ENCODE measurements around the gene ELL.
A peak's percentile ranks its signal among the peaks of the same experiment; 100 is the strongest.

ELL gene

GRCh38 chr19:18520848-18521691 is 800 bp downstream of the ELL start:
- Histone ChIP-seq H3K27me3 (ENCODE audit: insufficient read depth, insufficient read length) (no peaks in the 10 kb centered on the region), H3K4me3 (ENCODE audit: insufficient read length, low read depth) (peak overlapping the region; percentile 100), H3K9ac (ENCODE audit: insufficient read length, low read depth) (peak overlapping the region; percentile 100), H3K9me3 (ENCODE audit: insufficient read depth, low read length) (no peaks in the 10 kb centered on the region), H3K4me1 (ENCODE audit: insufficient read depth, insufficient read length) (peaks cover 17% of the 10 kb centered on the region), H3K36me3 (ENCODE audit: insufficient read depth, insufficient read length, low read length) (peaks cover 3% of the 10 kb centered on the region)
- no peak for DNase-seq (ENCODE audit: low read depth, low spot score)
- TF ChIP-seq ZNF274 (IDR thresholded peaks at IDR 0.05; ENCODE audit: low read depth, low read length), result no peak
- no peak for TF ChIP-seq YY1 (IDR thresholded peaks at IDR 0.05; ENCODE audit: insufficient read depth, insufficient read length)

GRCh38 chr19:18519962-18520847 is 1.7 kb downstream of the ELL start:
- peaks cover 3% of the 10 kb centered on the region for H3K36me3 ChIP-seq (ENCODE audit: insufficient read depth, insufficient read length, low read length)
- peak overlapping the region; percentile 100 for H3K4me3 ChIP-seq (ENCODE audit: insufficient read length, low read depth)
- H3K9me3 ChIP-seq (ENCODE audit: insufficient read depth, low read length), result no peaks in the 10 kb centered on the region
- TF ChIP-seq SUZ12 (IDR thresholded peaks at IDR 0.05; ENCODE audit: extremely low read depth, insufficient read depth, insufficient read length), result no peak
- TF ChIP-seq ZNF274 (IDR thresholded peaks at IDR 0.05; ENCODE audit: low read depth, low read length), result no peak
- no peak for TF ChIP-seq YY1 (IDR thresholded peaks at IDR 0.05; ENCODE audit: insufficient read depth, insufficient read length)
- peaks cover 25% of the 10 kb centered on the region for H3K4me1 ChIP-seq (ENCODE audit: insufficient read depth, insufficient read length)
- peak overlapping the region; percentile 100 for H3K9ac ChIP-seq (ENCODE audit: insufficient read length, low read depth)
- DNase-seq (ENCODE audit: low read depth, low spot score), result peak; percentile 47
- H3K27me3 ChIP-seq (ENCODE audit: insufficient read depth, insufficient read length), result no peaks in the 10 kb centered on the region

- Histone ChIP-seq H3K36me3 (ENCODE audit: insufficient read depth, insufficient read length, low read length) (peaks cover 9% of the 10 kb centered on the region), H3K4me1 (ENCODE audit: insufficient read depth, insufficient read length) (peaks cover 29% of the 10 kb centered on the region), H3K4me3 (ENCODE audit: insufficient read length, low read depth) (no peak overlapping the region), H3K9ac (ENCODE audit: insufficient read length, low read depth) (no peak overlapping the region), H3K9me3 (ENCODE audit: insufficient read depth, low read length) (no peaks in the 10 kb centered on the region), H3K27me3 (ENCODE audit: insufficient read depth, insufficient read length) (no peaks in the 10 kb centered on the region)
- DNase-seq (ENCODE audit: low read depth, low spot score), result no peak
- TF ChIP-seq YY1 (IDR thresholded peaks at IDR 0.05; ENCODE audit: insufficient read depth, insufficient read length) (no peak), ZNF274 (IDR thresholded peaks at IDR 0.05; ENCODE audit: low read depth, low read length) (no peak), SUZ12 (IDR thresholded peaks at IDR 0.05; ENCODE audit: extremely low read depth, insufficient read depth, insufficient read length) (no peak)
Measured at GRCh38 chr19:18518639-18519038, 3.2 kb downstream of the ELL start.

- no peak for DNase-seq (ENCODE audit: low read depth, low spot score)
- Histone ChIP-seq H3K4me1 (ENCODE audit: insufficient read depth, insufficient read length) (peaks cover 29% of the 10 kb centered on the region), H3K4me3 (ENCODE audit: insufficient read length, low read depth) (no peak overlapping the region), H3K9ac (ENCODE audit: insufficient read length, low read depth) (no peak overlapping the region), H3K36me3 (ENCODE audit: insufficient read depth, insufficient read length, low read length) (peaks cover 12% of the 10 kb centered on the region), H3K27me3 (ENCODE audit: insufficient read depth, insufficient read length) (no peaks in the 10 kb centered on the region), H3K9me3 (ENCODE audit: insufficient read depth, low read length) (no peaks in the 10 kb centered on the region)
- TF ChIP-seq YY1 (IDR thresholded peaks at IDR 0.05; ENCODE audit: insufficient read depth, insufficient read length) (no peak), ZNF274 (IDR thresholded peaks at IDR 0.05; ENCODE audit: low read depth, low read length) (no peak)
Measured at GRCh38 chr19:18517606-18518005, 4.3 kb downstream of the ELL start.

- H3K27me3 ChIP-seq (ENCODE audit: insufficient read depth, insufficient read length), result no peaks in the 10 kb centered on the region
- H3K9ac ChIP-seq (ENCODE audit: insufficient read length, low read depth), result no peak overlapping the region
- no peak for TF ChIP-seq ZNF274 (IDR thresholded peaks at IDR 0.05; ENCODE audit: low read depth, low read length)
- TF ChIP-seq YY1 (IDR thresholded peaks at IDR 0.05; ENCODE audit: insufficient read depth, insufficient read length), result no peak
- no peak for TF ChIP-seq SUZ12 (IDR thresholded peaks at IDR 0.05; ENCODE audit: extremely low read depth, insufficient read depth, insufficient read length)
- no peak for DNase-seq (ENCODE audit: low read depth, low spot score)
- H3K36me3 ChIP-seq (ENCODE audit: insufficient read depth, insufficient read length, low read length), result peaks cover 12% of the 10 kb centered on the region
- peaks cover 29% of the 10 kb centered on the region for H3K4me1 ChIP-seq (ENCODE audit: insufficient read depth, insufficient read length)
- H3K9me3 ChIP-seq (ENCODE audit: insufficient read depth, low read length), result no peaks in the 10 kb centered on the region
- H3K4me3 ChIP-seq (ENCODE audit: insufficient read length, low read depth), result no peak overlapping the region
Measured at GRCh38 chr19:18515959-18516358, 5.9 kb downstream of the ELL start.

- no peak for DNase-seq (ENCODE audit: low read depth, low spot score)
- TF ChIP-seq SUZ12 (IDR thresholded peaks at IDR 0.05; ENCODE audit: extremely low read depth, insufficient read depth, insufficient read length), result no peak
- no peak for TF ChIP-seq YY1 (IDR thresholded peaks at IDR 0.05; ENCODE audit: insufficient read depth, insufficient read length)
- no peak for TF ChIP-seq ZNF274 (IDR thresholded peaks at IDR 0.05; ENCODE audit: low read depth, low read length)
- peaks cover 32% of the 10 kb centered on the region for H3K4me1 ChIP-seq (ENCODE audit: insufficient read depth, insufficient read length)
- peak overlapping the region; percentile 34 for H3K9ac ChIP-seq (ENCODE audit: insufficient read length, low read depth)
- H3K9me3 ChIP-seq (ENCODE audit: insufficient read depth, low read length), result no peaks in the 10 kb centered on the region
- H3K36me3 ChIP-seq (ENCODE audit: insufficient read depth, insufficient read length, low read length), result peaks cover 12% of the 10 kb centered on the region
- H3K27me3 ChIP-seq (ENCODE audit: insufficient read depth, insufficient read length), result no peaks in the 10 kb centered on the region
- H3K4me3 ChIP-seq (ENCODE audit: insufficient read length, low read depth), result no peak overlapping the region
Measured at GRCh38 chr19:18514800-18515682, 6.8 kb downstream of the ELL start.
